SK-N-SH (cell line): ENCODE data around the gene LAP3. TPM values are rescaled to one million over a fixed set of nuclear protein-coding genes. Genes with fewer than 3 reads are reported as not detected.

Source experiments
- CTCF ChIA-PET: fragments of 300-600, 350-600 bp; formaldehyde crosslinking; extraction: SDS; loops from one replicate; lab custom pipeline; 2021; lab: Yijun Ruan, JAX
- POLR2A ChIA-PET: fragments of 350-600 bp; sonication (Branson Sonifier 250); formaldehyde crosslinking; extraction: SDS; loops from one replicate; lab custom pipeline; 2020; ENCODE audit warnings: antibody characterized with exemption, inconsistent platforms; lab: Yijun Ruan, JAX
- DNase-seq: peaks from one replicate; pipeline ENCODE4 v3.0.0; 2012
- H2AFZ ChIP-seq: fragments of 200-600 bp; sonication (generic); 2 replicates; pipeline ENCODE4 v1.8.1; 2016; ENCODE audit warnings: antibody characterized with exemption, mild to moderate bottlenecking, low read depth
- H3F3A ChIP-seq: fragments of 200-600 bp; sonication (generic); replicated peaks from 2 replicates; pipeline ENCODE3; 2016; ENCODE audit warnings: antibody characterized with exemption, mild to moderate bottlenecking; ENCODE audit not compliant: insufficient read depth
- H3K27ac ChIP-seq, 2 experiments: fragments of 200-500 bp in 1 of 2; fragments of 200-600 bp in 1 of 2; sonication (Bioruptor generic) in 1 of 2; sonication (generic), shearing (Covaris generic) in 1 of 2; 2 replicates each; pipeline versions ENCODE4 v1.5.1 to v1.6.1; 2014 to 2016; ENCODE audit warnings: low read depth in 2 of 2, inconsistent platforms in 1 of 2, low read length in 1 of 2, mild to moderate bottlenecking in 1 of 2, mixed read lengths in 1 of 2
- H3K27me3 ChIP-seq: fragments of 200-600 bp; sonication (generic), shearing (Covaris generic); 2 replicates; pipeline ENCODE4 v1.6.1; 2016; ENCODE audit warnings: mixed run types; ENCODE audit not compliant: insufficient read depth
- H3K36me3 ChIP-seq, 2 experiments: fragments of 200-500 bp in 1 of 2; fragments of 200-600 bp in 1 of 2; sonication (Bioruptor generic) in 1 of 2; sonication (generic) in 1 of 2; replicated peaks in 1 of 2; 2 replicates each; pipeline versions ENCODE3 to v1.5.1; 2014 to 2016; ENCODE audit warnings: low read length in 1 of 2, mild to moderate bottlenecking in 1 of 2; ENCODE audit not compliant: insufficient read depth in 2 of 2, control insufficient read depth in 1 of 2
- H3K4me1 ChIP-seq, 2 experiments: fragments of 200-500 bp in 1 of 2; fragments of 200-600 bp in 1 of 2; sonication (Bioruptor generic) in 1 of 2; sonication (generic), shearing (Covaris generic) in 1 of 2; 2 replicates each; pipeline versions ENCODE4 v1.5.1 to v1.6.1; 2014 to 2016; ENCODE audit warnings: low read depth in 1 of 2, low read length in 1 of 2, mixed run types in 1 of 2; ENCODE audit not compliant: insufficient read depth in 2 of 2, control insufficient read depth in 1 of 2
- H3K4me2 ChIP-seq: fragments of 200-600 bp; sonication (generic), shearing (Covaris generic); 2 replicates; pipeline ENCODE4 v1.6.1; 2017; ENCODE audit warnings: mixed run types
- H3K4me3 ChIP-seq, 2 experiments: fragments of 200-500 bp in 1 of 2; fragments of 200-600 bp in 1 of 2; sonication (Bioruptor generic) in 1 of 2; sonication (generic), shearing (Covaris generic) in 1 of 2; 2 replicates each; pipeline versions ENCODE4 v1.5.1 to v1.8.1; 2014 to 2016; ENCODE audit warnings: low read depth in 2 of 2, inconsistent platforms in 1 of 2, low read length in 1 of 2, mild to moderate bottlenecking in 1 of 2, mixed read lengths in 1 of 2, moderate library complexity in 1 of 2
- H3K79me2 ChIP-seq: fragments of 200-600 bp; sonication (generic); 2 replicates; pipeline ENCODE4 v1.8.1; 2017; ENCODE audit warnings: mild to moderate bottlenecking; ENCODE audit not compliant: insufficient read depth
- H3K9ac ChIP-seq: fragments of 200-600 bp; sonication (generic); 2 replicates; pipeline ENCODE4 v1.6.1; 2017; ENCODE audit warnings: mixed run types
- H3K9me2 ChIP-seq: fragments of 200-600 bp; sonication (generic); 2 replicates; pipeline ENCODE4 v1.6.1; 2017; ENCODE audit warnings: mixed run types
- H3K9me3 ChIP-seq: fragments of 200-600 bp; sonication (generic); 2 replicates; pipeline ENCODE4 v1.6.1; 2017; ENCODE audit warnings: mixed run types, mild to moderate bottlenecking, moderate library complexity
- H4K20me1 ChIP-seq: fragments of 200-600 bp; sonication (generic); 2 replicates; pipeline ENCODE4 v1.6.1; 2017; ENCODE audit warnings: mild to moderate bottlenecking, mixed run types; ENCODE audit not compliant: insufficient read depth
- CTCF ChIP-seq: fragments of 200-600 bp; sonication (generic); IDR thresholded peaks from 2 replicates; pipeline ENCODE4 v1.6.1; 2017; ENCODE audit warnings: antibody characterized with exemption, mild to moderate bottlenecking, moderate library complexity
- EZH2phosphoT487 ChIP-seq: fragments of 200-600 bp; sonication (generic); IDR thresholded peaks from 2 replicates; pipeline ENCODE4 v1.6.1; 2017; ENCODE audit warnings: low read depth, mixed run types, mild to moderate bottlenecking, antibody characterized with exemption, moderate library complexity, borderline replicate concordance
- FOSL2 ChIP-seq: IDR thresholded peaks from 2 replicates; pipeline ENCODE4 v1.4.0; 2012; ENCODE audit warnings: low read depth, mild to moderate bottlenecking, moderate library complexity, borderline replicate concordance
- FOXM1 ChIP-seq: IDR thresholded peaks from 2 replicates; pipeline ENCODE4 v1.4.0; 2012; ENCODE audit warnings: low read depth, mild to moderate bottlenecking
- GATA2 ChIP-seq: sonication (generic); formaldehyde crosslinking; IDR thresholded peaks from 2 replicates; pipeline ENCODE4 v1.5.0; 2020; ENCODE audit warnings: mild to moderate bottlenecking, missing genetic modification reagents
- IRF3 ChIP-seq: fragments of 150-350 bp; IDR thresholded peaks from 2 replicates; pipeline ENCODE4 v1.6.1; 2016; ENCODE audit warnings: mild to moderate bottlenecking, low read depth, low read length
- JUND ChIP-seq: IDR thresholded peaks from 2 replicates; pipeline ENCODE4 v1.4.0; 2012
- MAX ChIP-seq: IDR thresholded peaks from 2 replicates; pipeline ENCODE4 v1.4.0; 2012; ENCODE audit warnings: low read depth
- MXI1 ChIP-seq: IDR thresholded peaks from 2 replicates; pipeline ENCODE4 v1.6.1; 2012; ENCODE audit warnings: mild to moderate bottlenecking, low read depth, low read length, improper control_type of control experiment
- NRF1 ChIP-seq: IDR thresholded peaks from 2 replicates; pipeline ENCODE4 v1.6.1; 2012; ENCODE audit warnings: low read depth, mild to moderate bottlenecking, low read length
- PBX3 ChIP-seq: IDR thresholded peaks from 2 replicates; pipeline ENCODE4; 2012
- RXRA ChIP-seq: IDR thresholded peaks from 2 replicates; pipeline ENCODE4 v1.4.0; 2012; ENCODE audit warnings: low read depth, mild to moderate bottlenecking, borderline replicate concordance
- SIN3A ChIP-seq: IDR thresholded peaks from 2 replicates; pipeline ENCODE4 v1.6.1; 2012; ENCODE audit warnings: low read depth, mild to moderate bottlenecking, low read length, moderate library complexity, borderline replicate concordance
- SMC3 ChIP-seq: IDR thresholded peaks from 2 replicates; pipeline ENCODE4 v1.6.1; 2012; ENCODE audit warnings: low read depth, low read length, improper control_type of control experiment
- TAF1 ChIP-seq: IDR thresholded peaks from 2 replicates; pipeline ENCODE4 v1.6.1; 2012; ENCODE audit warnings: low read depth, mild to moderate bottlenecking, low read length, moderate library complexity, borderline replicate concordance
- TCF12 ChIP-seq: IDR thresholded peaks from 2 replicates; pipeline ENCODE4 v1.4.0; 2012
- TEAD4 ChIP-seq: IDR thresholded peaks from 2 replicates; pipeline ENCODE4 v1.4.0; 2012; ENCODE audit warnings: mild to moderate bottlenecking, borderline replicate concordance; ENCODE audit not compliant: insufficient read depth
- USF1 ChIP-seq: IDR thresholded peaks from 2 replicates; pipeline ENCODE4 v1.4.0; 2012; ENCODE audit warnings: low read depth, borderline replicate concordance
- USF2 ChIP-seq: fragments of 150-350 bp; IDR thresholded peaks from 2 replicates; pipeline ENCODE4 v1.6.1; 2017; ENCODE audit warnings: antibody characterized with exemption, low read length, low read depth, borderline replicate concordance
- WGBS: methylation state at CpG from one replicate; pipeline ENCODE4 v1.1.6; 2017; ENCODE audit warnings: low lambda C conversion rate; 5-methylcytosine and 5-hydroxymethylcytosine counted together
- polyA plus RNA-seq, 3 experiments: library from polyadenylated mRNA; depleted of rRNA; stranded (reverse); fragments of >200 nt; gene quantifications; 2 replicates each; pipeline ENCODE4 v1.2.3, GENCODE V29; 2012

Gene LAP3
- polyA plus RNA-seq, 1 of the 3 experiments (the other 2 are of a cell fraction) = 53.2 TPM

GRCh38 chr4:17646693-17647092 lies 69.7 kb downstream of the LAP3 start:
- CTCF ChIA-PET = interaction anchor here (0.6 to 1.6 kb wide), 3 partner anchors 9 to 115 kb away, joined by 4 to 10 read pairs (median 5); no protein-coding TSS in a partner anchor
- no peak for TF ChIP-seq JUND
- no peak for TF ChIP-seq TEAD4
- no peak for TF ChIP-seq MAX
- TF ChIP-seq TCF12 = no peak
- no peaks in the 10 kb centered on the region for H4K20me1 ChIP-seq
- no peaks in the 10 kb centered on the region for H3K9me3 ChIP-seq
- no peak for DNase-seq
- no peaks in the 10 kb centered on the region for H3K27me3 ChIP-seq
- H3K4me2 ChIP-seq = no peak overlapping the region
- no peak overlapping the region for H3K4me3 ChIP-seq
- H2AFZ ChIP-seq = no peak overlapping the region
- H3K27ac ChIP-seq = no peak overlapping the region
- POLR2A ChIA-PET = interaction anchor here (0.6 kb wide), 1 partner anchor 9 kb away, joined by 4 read pairs; no protein-coding TSS in a partner anchor
- WGBS = 81% methylated on average over 3 of the region's 3 CpGs
- no peaks in the 10 kb centered on the region for H3K4me1 ChIP-seq
- H3K79me2 ChIP-seq = no peaks in the 10 kb centered on the region
- H3K36me3 ChIP-seq = no peaks in the 10 kb centered on the region
- no peaks in the 10 kb centered on the region for H3K9me2 ChIP-seq
- no peak overlapping the region for H3K9ac ChIP-seq
- no peaks in the 10 kb centered on the region for H3F3A ChIP-seq

- no peaks in the 10 kb centered on the region for H3K9me3 ChIP-seq
- TF ChIP-seq GATA2 (CRISPR knock-in tag) (no peak), RXRA (no peak), JUND (no peak), PBX3 (no peak), SMC3 (no peak), EZH2phosphoT487 (no peak), TAF1 (no peak), FOSL2 (no peak), USF1 (no peak), MXI1 (no peak), NRF1 (no peak), USF2 (no peak), CTCF (no peak), TEAD4 (no peak), IRF3 (no peak), SIN3A (no peak), FOXM1 (no peak)
- TF ChIP-seq, all 33 proteins: peak for 0
- Histone ChIP-seq H3K4me2 (no peak overlapping the region), H3K27me3 (no peaks in the 10 kb centered on the region), H3K4me1 (no peaks in the 10 kb centered on the region), H3K9me2 (no peaks in the 10 kb centered on the region), H3K27ac (no peak overlapping the region), H3K9ac (no peak overlapping the region), H3K4me3 (no peak overlapping the region), H3K36me3 (no peaks in the 10 kb centered on the region), H3K79me2 (no peaks in the 10 kb centered on the region), H4K20me1 (no peaks in the 10 kb centered on the region), H3F3A (no peaks in the 10 kb centered on the region), H2AFZ (no peak overlapping the region)
- DNase-seq = no peak
- ChIA-PET POLR2A (no interaction called here), CTCF (interaction anchor here (1.3 to 1.6 kb wide), 2 partner anchors 9 to 11 kb away, joined by 5 to 10 read pairs; no protein-coding TSS in a partner anchor)
- WGBS = 70% methylated on average over 8 of the region's 9 CpGs
Measured at GRCh38 chr4:17647176-17647806, 70.3 kb downstream of the LAP3 start.
